GM23338 (cell line): ENCODE data around the gene DLGAP3. TPM values are rescaled to one million over a fixed set of nuclear protein-coding genes. Genes with fewer than 3 reads are reported as not detected.

Experiments used
- ATAC-seq: fragments of 200-7000 bp; cut with Tn5 transposase; 3 replicates; pipeline ENCODE4 v1.9.1; 2020
- DNase-seq: peaks from one replicate; pipeline ENCODE4 v3.0.0-alpha.2; 2015; ENCODE audit warnings: low spot score
- H2AFZ ChIP-seq: fragments of 200-600 bp; sonication (generic); 2 replicates; pipeline ENCODE4 v1.8.0; 2016; ENCODE audit warnings: antibody characterized with exemption, mild to moderate bottlenecking, moderate library complexity
- H3F3A ChIP-seq: fragments of 200-600 bp; sonication (generic); replicated peaks from 2 replicates; pipeline ENCODE4 v1.8.0; 2017; ENCODE audit warnings: antibody characterized with exemption, mixed run types, low read depth
- H3K27ac ChIP-seq: fragments of 200-600 bp; sonication (generic); 2 replicates; pipeline ENCODE4 v1.6.1; 2016; ENCODE audit warnings: low read depth
- H3K27me3 ChIP-seq: fragments of 200-600 bp; sonication (generic); 2 replicates; pipeline ENCODE4 v1.8.0; 2016; ENCODE audit warnings: mild to moderate bottlenecking, mixed run types, moderate library complexity; ENCODE audit not compliant: insufficient read depth
- H3K36me3 ChIP-seq: fragments of 200-600 bp; sonication (generic); 2 replicates; pipeline ENCODE4 v1.8.0; 2016; ENCODE audit warnings: mild to moderate bottlenecking; ENCODE audit not compliant: insufficient read depth
- H3K4me1 ChIP-seq: fragments of 200-600 bp; sonication (generic); 2 replicates; pipeline ENCODE4 v1.8.0; 2016; ENCODE audit warnings: mild to moderate bottlenecking, moderate library complexity; ENCODE audit not compliant: insufficient read depth
- H3K4me2 ChIP-seq: fragments of 200-600 bp; sonication (generic); 2 replicates; pipeline ENCODE4 v1.7.1; 2017; ENCODE audit warnings: mixed run types
- H3K4me3 ChIP-seq: fragments of 200-600 bp; sonication (generic); 2 replicates; pipeline ENCODE4 v1.6.1; 2016; ENCODE audit warnings: mixed run types
- H3K79me2 ChIP-seq: fragments of 200-600 bp; sonication (generic); replicated peaks from 2 replicates; pipeline ENCODE4 v1.8.0; 2017; ENCODE audit warnings: mild to moderate bottlenecking; ENCODE audit not compliant: insufficient read depth
- H3K9me2 ChIP-seq: fragments of 200-600 bp; sonication (generic); 2 replicates; pipeline ENCODE4 v1.8.0; 2017; ENCODE audit not compliant: insufficient read depth
- H4K20me1 ChIP-seq: fragments of 200-600 bp; sonication (generic); replicated peaks from 2 replicates; pipeline ENCODE4 v1.8.0; 2017; ENCODE audit warnings: mild to moderate bottlenecking; ENCODE audit not compliant: insufficient read depth
- H3K27ac Mint-ChIP-seq: 2 replicates; pipeline ENCODE4 v1.8.0; 2020; ENCODE audit warnings: inconsistent platforms, mild to moderate bottlenecking, moderate library complexity, mixed read lengths
- H3K27me3 Mint-ChIP-seq: 3 replicates; pipeline ENCODE4 v1.8.0; 2022; ENCODE audit warnings: low read depth, mild to moderate bottlenecking, moderate library complexity, mixed read lengths, inconsistent platforms; ENCODE audit not compliant: insufficient read depth, poor library complexity
- H3K36me3 Mint-ChIP-seq: 3 replicates; pipeline ENCODE4 v1.8.0; 2021; ENCODE audit warnings: low read depth, mild to moderate bottlenecking, inconsistent platforms, moderate library complexity, mixed read lengths
- H3K4me1 Mint-ChIP-seq: 3 replicates; pipeline ENCODE4 v1.8.0; 2020; ENCODE audit warnings: mild to moderate bottlenecking, inconsistent platforms, mixed read lengths
- H3K4me3 Mint-ChIP-seq: 3 replicates; pipeline ENCODE4 v1.8.0; 2021; ENCODE audit warnings: moderate library complexity, mild to moderate bottlenecking, inconsistent platforms, mixed read lengths
- H3K9me3 Mint-ChIP-seq: 3 replicates; pipeline ENCODE4 v1.8.0; 2020; ENCODE audit warnings: moderate library complexity, mild to moderate bottlenecking, inconsistent platforms, mixed read lengths
- CREB1 ChIP-seq: fragments of 250-450 bp; sonication (Bioruptor Pico); IDR thresholded peaks from 2 replicates; pipeline ENCODE4 v1.5.0; 2020; ENCODE audit warnings: low read depth, mild to moderate bottlenecking, moderate library complexity
- CTCF ChIP-seq, 2 experiments: fragments of 200-600 bp in 1 of 2; sonication (generic) in 1 of 2; conservative IDR thresholded peaks; 2 replicates each; pipeline versions ENCODE4 v1.5.1 to v1.6.1; 2016 to 2017; ENCODE audit warnings: antibody characterized with exemption in 2 of 2, low read depth in 2 of 2, mild to moderate bottlenecking in 2 of 2, moderate library complexity in 1 of 2
- EZH2 ChIP-seq: fragments of 200-600 bp; sonication (generic); IDR thresholded peaks from one replicate; pipeline ENCODE4 v1.8.0; 2017; ENCODE audit warnings: antibody characterized with exemption, mild to moderate bottlenecking, low read depth; ENCODE audit not compliant: unreplicated experiment
- EZH2phosphoT487 ChIP-seq: fragments of 200-600 bp; sonication (generic); IDR thresholded peaks from one replicate; pipeline ENCODE4 v1.8.1; 2018; ENCODE audit warnings: antibody characterized with exemption; ENCODE audit not compliant: unreplicated experiment
- JUNB ChIP-seq: IDR thresholded peaks from one replicate; pipeline ENCODE4 v1.6.1; 2016; ENCODE audit warnings: antibody characterized with exemption; ENCODE audit not compliant: unreplicated experiment
- NANOG ChIP-seq: IDR thresholded peaks from 2 replicates; pipeline ENCODE4 v1.6.1; 2016; ENCODE audit warnings: antibody characterized with exemption, borderline replicate concordance
- POLR2AphosphoS5 ChIP-seq: IDR thresholded peaks from 2 replicates; pipeline ENCODE4 v1.6.1; 2016; ENCODE audit warnings: antibody characterized with exemption, low read depth
- STAT1 ChIP-seq: IDR thresholded peaks from one replicate; pipeline ENCODE4 v1.6.1; 2016; ENCODE audit warnings: antibody characterized with exemption; ENCODE audit not compliant: unreplicated experiment
- ZNF114 ChIP-seq: fragments of 250-450 bp; sonication (Bioruptor Pico); IDR thresholded peaks from 2 replicates; pipeline ENCODE4 v1.5.0; 2020; ENCODE audit warnings: mild to moderate bottlenecking, moderate library complexity
- ZNF331 ChIP-seq: fragments of 250-450 bp; sonication (Bioruptor Pico); IDR thresholded peaks from 2 replicates; pipeline ENCODE4 v1.5.0; 2020; ENCODE audit warnings: low read depth, mild to moderate bottlenecking, moderate library complexity
- ZNF462 ChIP-seq: fragments of 250-450 bp; sonication (Bioruptor Pico); IDR thresholded peaks from 2 replicates; pipeline ENCODE4 v1.5.0; 2020; ENCODE audit warnings: mild to moderate bottlenecking, moderate library complexity
- polyA plus RNA-seq: library from polyadenylated mRNA; unstranded; fragments of >200 nt; fragmentation: Nextera tagmentation; extraction: Ambion mirVana; gene quantifications from 2 replicates; pipeline ENCODE4 v1.2.1, GENCODE V29; 2016
- total RNA-seq: library from RNA; depleted of rRNA; stranded (reverse); fragments of >200 nt; shearing (Covaris generic); gene quantifications from 2 replicates; pipeline ENCODE4 v1.2.3, GENCODE V29; 2014
- TF ChIP-seq, protein P1 (sequence below): IDR thresholded peaks from 2 replicates; pipeline ENCODE4 v1.6.1; 2016; ENCODE audit warnings: antibody characterized with exemption

DLGAP3 gene
- total and polyA plus RNA-seq, 2 experiments from 2014 or later = 7.1 to 13.7 TPM

- TF ChIP-seq CTCF (conservative IDR thresholded peaks at IDR 0.05; ENCODE audit: low read depth in 2 of 2) (no peak), EZH2phosphoT487 (no peak), ZNF114 (CRISPR knock-in tag) (no peak), JUNB (no peak), NANOG (no peak), EZH2 (no peak), STAT1 (no peak)
These were observed 86.5 kb downstream of the DLGAP3 start (continued) for GRCh38 chr1:34842952-34843371.

DNA sequence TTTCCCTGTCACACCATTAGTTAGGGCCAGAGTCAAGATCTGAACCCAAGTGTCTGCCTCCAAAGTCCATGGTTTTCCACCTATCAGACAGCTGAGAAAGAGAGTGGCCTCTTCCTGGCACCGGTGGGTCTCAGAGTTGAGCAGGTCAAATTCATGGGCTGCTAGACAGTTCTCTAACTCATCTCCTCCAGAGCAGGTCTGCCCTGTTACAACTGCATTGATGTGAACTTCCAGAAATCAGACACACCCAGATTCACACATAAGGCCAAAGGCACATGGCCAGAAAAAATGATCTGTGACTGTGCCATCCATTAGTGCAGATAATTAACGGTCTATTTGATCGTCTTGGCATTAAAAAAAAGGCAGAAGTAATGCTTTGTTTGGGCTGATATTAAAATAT lies 87.4 kb downstream of the DLGAP3 start:
- 0 out of 2 replicates have a peak, but pooled peaks cover 5% of the 10 kb centered on the region for H3K9me2 ChIP-seq
- peaks cover 25% of the 10 kb centered on the region for H3K4me1 ChIP-seq
- DNase-seq = no peak
- peaks cover 3% of the 10 kb centered on the region for H3K27me3 Mint-ChIP-seq
- H3K27ac ChIP-seq = no peak overlapping the region
- no peaks in the 10 kb centered on the region for H3K36me3 Mint-ChIP-seq
- H3F3A ChIP-seq = no peaks in the 10 kb centered on the region
- no peak overlapping the region for H2AFZ ChIP-seq
- no peaks in the 10 kb centered on the region for H3K79me2 ChIP-seq
- H4K20me1 ChIP-seq = no peaks in the 10 kb centered on the region
- no peaks in the 10 kb centered on the region for H3K9me3 Mint-ChIP-seq
- no peak overlapping the region for H3K27ac Mint-ChIP-seq
- no peaks in the 10 kb centered on the region for H3K36me3 ChIP-seq
- H3K4me3 ChIP-seq = no peak overlapping the region
- ATAC-seq = no peak
- peaks cover 18% of the 10 kb centered on the region for H3K4me1 Mint-ChIP-seq
- no peaks in the 10 kb centered on the region for H3K27me3 ChIP-seq
- H3K4me3 Mint-ChIP-seq = no peak overlapping the region
- no peak overlapping the region for H3K4me2 ChIP-seq
- TF ChIP-seq NANOG (no peak), POLR2AphosphoS5 (no peak), ZNF331 (CRISPR knock-in tag) (no peak), CREB1 (no peak), CTCF (conservative IDR thresholded peaks at IDR 0.05; ENCODE audit: low read depth in 2 of 2) (no peak), JUNB (no peak), STAT1 (no peak), EZH2phosphoT487 (no peak), ZNF462 (CRISPR knock-in tag) (no peak), ZNF114 (CRISPR knock-in tag) (no peak), EZH2 (no peak)
- TF ChIP-seq, protein P1, sequence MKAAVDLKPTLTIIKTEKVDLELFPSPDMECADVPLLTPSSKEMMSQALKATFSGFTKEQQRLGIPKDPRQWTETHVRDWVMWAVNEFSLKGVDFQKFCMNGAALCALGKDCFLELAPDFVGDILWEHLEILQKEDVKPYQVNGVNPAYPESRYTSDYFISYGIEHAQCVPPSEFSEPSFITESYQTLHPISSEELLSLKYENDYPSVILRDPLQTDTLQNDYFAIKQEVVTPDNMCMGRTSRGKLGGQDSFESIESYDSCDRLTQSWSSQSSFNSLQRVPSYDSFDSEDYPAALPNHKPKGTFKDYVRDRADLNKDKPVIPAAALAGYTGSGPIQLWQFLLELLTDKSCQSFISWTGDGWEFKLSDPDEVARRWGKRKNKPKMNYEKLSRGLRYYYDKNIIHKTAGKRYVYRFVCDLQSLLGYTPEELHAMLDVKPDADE = no peak
